Stimulated activated CD8-positive, alpha-beta memory T cell treated with anti-CD3 and anti-CD28 coated beads, Interleukin-15, amount 100 ng/mL, for 24 hours (primary cell): ENCODE measurements around the gene PKDREJ.
"Not testable (repeated sequence)": the region's sequence is repeated elsewhere in the genome, so short reads cannot be mapped to it uniquely, and the experiment has no call there.

Experiments used
- DNase-seq: peaks from one replicate; pipeline ENCODE4 v3.0.0-alpha.2; 2020; ENCODE audit warnings: low read depth

The PKDREJ gene

DNA sequence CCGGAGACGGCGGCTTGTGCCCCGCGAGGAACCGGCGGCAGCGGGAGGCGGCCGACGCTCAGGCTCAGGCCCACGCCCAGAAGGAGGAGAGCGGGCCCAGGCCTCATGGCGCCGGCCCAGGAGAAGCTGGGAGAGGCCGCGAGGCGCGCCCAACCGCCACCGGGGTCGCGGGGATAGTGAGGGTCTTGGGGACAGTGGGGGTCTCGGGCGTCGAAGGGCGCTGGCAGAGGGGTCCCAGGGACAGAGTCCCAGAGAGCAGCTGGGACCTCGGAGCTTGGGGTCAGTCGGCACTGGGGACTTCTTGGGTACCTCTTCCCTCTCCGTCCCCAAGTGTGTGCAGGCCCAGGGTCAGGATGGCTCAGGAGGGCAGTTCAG lies at the start of gene PKDREJ:
TSS of gene PKDREJ (minus strand) at position 128 of the 375 bp plus-strand sequence. CDS start at position 107, 21 bp downstream.
- no peak for DNase-seq

DNA sequence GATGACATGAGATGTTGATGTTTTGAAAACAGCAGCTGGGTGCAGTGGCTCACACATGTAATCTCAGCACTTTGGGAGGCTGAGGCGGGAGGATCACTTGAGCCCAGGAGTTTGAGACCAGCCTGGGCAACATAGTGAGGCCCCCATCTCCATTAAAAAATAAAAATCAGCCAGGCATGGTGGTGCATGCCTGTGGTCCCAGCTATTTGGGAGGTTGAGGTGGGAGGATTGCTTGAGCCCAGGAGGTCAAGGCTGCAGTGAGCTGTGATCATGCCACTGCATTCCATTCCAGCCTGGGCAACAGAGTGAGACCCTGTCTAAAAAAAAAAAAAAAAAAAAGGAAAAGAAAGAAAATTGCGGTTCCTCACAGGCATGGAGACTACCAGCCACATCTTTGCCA lies 49.7 kb upstream of the PKDREJ start:
- not testable (repeated sequence) for DNase-seq

- no peak for DNase-seq
Observed at GRCh38 chr22:46312056-46312455, 48.9 kb upstream of the PKDREJ start.

DNA sequence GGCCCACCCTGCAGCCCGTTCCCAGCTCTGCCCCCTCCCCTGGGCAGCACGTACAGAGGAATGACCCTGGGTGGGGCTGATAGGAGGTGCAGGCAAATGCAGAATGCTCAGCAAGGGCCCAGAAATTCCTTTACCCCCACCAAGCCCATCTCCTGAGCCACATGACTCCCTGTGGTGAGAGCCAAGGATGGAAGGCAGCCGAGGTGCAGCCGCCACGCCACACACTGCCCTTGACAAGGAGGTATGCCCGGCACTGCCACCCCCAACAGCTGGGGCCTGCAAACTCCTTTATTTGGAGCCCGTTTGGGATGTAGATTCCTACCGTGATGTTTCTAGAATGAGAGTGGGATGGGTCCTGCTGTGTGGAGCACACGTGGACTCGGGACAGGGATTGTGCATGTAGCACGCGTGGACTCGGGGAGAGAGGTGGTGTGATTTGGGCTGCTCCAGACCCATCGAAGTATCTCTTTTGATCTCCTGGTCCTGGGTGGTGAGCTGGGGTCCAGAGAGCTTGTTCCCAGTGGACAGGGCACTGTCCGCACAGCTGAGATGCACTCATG lies 46.5 kb upstream of the PKDREJ start:
- DNase-seq = no peak

- DNase-seq = no peak
Observed at GRCh38 chr22:46308283-46308988, 45.3 kb upstream of the PKDREJ start.

DNA sequence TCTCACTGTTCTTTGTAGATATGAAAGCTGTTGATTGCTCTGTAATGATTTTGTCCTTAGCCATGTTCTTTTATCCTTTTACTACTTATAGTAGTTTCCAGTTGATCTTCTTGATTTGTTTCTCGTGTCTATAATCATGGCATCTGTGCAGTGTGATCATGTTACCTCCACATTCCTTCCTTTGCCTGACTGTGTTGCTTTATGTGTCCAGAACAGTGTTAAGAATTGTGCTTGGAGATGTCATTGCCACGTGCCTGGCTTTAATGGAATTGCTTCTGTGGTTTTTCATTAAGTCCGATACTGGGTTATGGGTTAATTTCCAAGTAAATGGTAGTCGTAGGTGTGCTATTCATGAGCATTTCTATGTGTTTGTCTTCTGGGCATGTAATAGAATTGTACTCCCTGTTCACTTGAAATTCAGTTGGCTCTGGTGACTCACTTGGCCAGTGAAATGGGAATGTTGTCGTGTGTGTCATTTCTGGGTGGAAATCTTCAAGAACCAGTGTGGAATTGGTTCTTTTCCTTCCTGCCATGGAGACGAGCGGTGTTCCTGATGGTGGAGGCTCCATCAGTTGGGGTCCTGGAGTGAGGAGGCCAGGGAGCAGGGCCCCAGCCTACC lies 40.3 kb upstream of the PKDREJ start:
- DNase-seq = no peak

GRCh38 chr22:46300491-46300890 lies 37.3 kb upstream of the PKDREJ start:
- no peak for DNase-seq

DNA sequence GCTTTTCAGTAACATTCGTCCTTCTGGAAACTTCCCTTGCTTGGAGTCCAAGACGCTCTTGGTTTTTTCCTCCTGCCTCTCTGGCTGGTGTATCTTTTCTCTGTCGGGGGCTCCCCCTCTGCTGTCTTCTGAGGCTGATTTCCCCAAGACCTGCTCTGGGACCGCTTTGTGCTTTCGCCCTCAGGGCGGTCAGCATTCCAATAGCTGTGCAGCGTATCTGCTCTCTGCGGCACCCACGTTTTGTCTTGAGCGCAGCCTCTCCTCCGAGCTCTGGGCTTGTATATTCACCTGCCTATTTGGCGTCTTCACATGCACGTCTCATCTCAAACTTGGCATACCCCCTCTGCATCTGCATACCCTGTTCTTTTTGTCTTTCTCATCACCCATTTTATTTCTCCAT lies 36.0 kb upstream of the PKDREJ start:
- DNase-seq = no peak

DNA sequence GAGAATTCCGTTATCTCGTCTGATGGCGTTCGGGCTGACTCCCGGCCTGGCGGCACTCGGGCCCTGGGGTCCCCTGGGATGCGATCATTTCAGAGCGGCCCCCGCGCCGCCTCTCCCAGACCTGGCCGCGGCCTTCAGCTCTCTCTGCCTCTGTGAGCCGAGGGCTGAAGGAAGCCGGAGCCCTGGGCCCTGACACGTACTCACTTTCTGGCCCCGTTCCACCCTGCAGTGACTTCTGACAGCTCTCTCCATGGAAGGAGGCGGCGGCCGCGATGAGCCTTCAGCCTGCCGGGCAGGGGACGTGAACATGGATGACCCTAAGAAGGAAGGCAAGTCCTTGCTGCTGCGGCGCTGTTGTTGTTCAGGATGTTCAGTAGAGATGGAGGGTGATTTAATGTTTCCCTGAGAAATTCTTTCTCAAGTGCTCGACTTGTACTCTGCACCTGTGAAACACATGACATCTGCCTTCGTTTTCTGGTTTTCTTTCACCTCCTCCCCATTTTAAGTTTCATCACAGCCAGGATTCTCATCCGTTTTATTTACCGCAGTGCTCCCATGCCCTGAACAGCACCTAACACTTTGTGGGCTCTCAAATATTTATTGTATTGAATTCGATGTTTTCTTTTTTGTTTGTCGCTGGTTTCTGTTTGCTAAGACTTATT lies 34.1 kb upstream of the PKDREJ start:
- DNase-seq = no peak

DNA sequence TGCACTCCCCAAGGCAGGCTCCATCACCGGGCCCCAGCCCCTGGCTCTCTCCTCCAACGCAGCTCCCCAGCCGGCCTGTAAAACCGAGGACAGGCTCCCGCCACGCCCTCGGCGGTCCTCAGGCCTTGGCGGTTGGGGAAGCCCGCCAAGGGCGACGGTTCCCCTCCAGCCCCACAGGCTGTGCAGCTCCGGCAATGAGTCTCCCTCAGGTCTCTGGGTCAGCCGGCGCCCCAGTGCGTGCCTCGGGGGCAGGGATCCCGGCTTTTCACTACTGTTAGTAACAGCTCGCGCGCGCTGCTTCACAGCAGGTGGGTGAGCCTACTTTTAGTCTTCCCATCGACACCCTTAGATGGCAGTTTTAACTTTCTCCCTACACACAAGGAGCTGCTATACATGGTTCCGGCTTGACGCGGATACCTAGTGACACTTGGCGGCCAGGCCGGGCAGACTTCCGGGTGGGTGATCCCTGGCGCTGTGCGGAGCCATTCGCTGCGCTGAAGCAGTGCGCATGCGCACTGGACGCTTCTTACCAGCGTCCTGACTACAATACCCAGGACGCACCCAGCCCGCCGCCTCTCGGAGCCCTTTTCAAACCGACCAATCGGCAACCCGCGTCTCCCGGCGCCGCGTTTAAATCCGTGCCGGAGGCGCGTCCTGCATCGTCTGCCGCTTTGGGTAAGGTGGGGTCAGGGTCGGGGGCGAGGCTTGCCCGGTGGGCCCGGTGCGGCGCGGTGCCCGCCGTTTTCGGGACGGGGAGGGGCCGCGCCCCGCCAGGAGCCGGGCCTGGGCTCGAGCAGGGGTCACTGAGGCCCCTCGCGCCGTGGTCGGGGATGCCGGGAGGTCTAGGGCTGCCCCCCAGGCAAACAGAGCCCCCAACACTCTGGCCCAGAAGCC lies 33.4 kb upstream of the PKDREJ start, which contains the start of gene GTSE1:
TSS of gene GTSE1 (plus strand) at position 614 of the 894 bp plus-strand sequence. CDS start 531 bp downstream, outside the sequence.
- DNase-seq = peak; percentile 90

DNA sequence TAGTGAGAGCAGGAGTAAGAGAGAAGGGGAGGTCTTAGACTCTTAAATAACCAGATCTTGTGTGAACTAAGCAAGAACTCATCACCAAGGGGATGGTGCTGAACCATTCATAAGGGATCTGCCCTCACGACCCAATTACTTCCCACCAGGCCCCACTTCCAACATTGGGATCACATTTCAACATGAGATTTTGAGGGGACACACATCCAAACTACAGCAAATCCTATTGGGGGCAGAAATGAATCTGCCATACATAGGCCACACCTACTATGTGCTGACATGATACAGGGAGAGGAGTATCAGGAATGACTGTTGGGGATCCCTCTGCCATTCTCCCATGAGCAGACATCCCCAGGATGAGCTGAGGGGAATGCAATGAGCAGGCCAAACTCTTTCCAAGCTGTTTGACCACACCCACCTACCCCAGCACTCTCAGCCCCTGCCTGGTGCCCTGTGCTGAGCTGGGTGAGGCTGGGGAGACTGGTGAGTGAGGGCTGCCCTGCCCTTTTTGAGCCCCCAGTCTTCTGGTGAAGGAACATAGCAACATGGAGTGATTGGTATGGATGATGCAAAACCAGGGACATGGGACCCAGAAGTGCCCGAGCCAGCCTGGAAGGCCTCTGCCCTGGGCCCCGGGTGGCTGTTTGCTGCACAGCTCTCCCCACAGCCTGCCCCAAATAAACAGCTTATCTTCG lies 32.3 kb upstream of the PKDREJ start:
- no peak for DNase-seq

GRCh38 chr22:46294784-46295183 lies 31.6 kb upstream of the PKDREJ start:
- no peak for DNase-seq

GRCh38 chr22:46293577-46294260 lies 30.6 kb upstream of the PKDREJ start:
- DNase-seq = no peak

DNA sequence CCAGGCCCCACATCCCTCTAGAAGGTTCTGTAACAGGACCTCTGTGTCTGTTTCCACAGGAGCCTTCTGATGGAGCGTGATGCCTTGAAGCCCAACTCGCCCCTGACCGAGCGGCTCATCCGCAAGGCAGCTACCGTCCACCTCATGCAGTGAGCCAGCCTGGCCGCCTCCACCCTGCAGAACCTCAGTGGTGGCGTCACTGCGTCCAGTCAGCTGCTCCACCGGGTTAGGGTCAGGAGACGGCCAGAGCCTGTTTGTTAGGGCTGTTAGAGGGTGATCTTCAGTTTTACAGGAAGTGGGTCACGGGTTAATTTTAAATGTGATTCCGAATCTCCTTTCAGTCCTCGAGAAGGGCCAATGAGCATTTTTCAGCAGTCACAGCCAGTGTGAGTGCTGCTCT lies 29.6 kb upstream of the PKDREJ start:
- DNase-seq = no peak

- no peak for DNase-seq
Observed at GRCh38 chr22:46292173-46292572, 29.0 kb upstream of the PKDREJ start.

DNA sequence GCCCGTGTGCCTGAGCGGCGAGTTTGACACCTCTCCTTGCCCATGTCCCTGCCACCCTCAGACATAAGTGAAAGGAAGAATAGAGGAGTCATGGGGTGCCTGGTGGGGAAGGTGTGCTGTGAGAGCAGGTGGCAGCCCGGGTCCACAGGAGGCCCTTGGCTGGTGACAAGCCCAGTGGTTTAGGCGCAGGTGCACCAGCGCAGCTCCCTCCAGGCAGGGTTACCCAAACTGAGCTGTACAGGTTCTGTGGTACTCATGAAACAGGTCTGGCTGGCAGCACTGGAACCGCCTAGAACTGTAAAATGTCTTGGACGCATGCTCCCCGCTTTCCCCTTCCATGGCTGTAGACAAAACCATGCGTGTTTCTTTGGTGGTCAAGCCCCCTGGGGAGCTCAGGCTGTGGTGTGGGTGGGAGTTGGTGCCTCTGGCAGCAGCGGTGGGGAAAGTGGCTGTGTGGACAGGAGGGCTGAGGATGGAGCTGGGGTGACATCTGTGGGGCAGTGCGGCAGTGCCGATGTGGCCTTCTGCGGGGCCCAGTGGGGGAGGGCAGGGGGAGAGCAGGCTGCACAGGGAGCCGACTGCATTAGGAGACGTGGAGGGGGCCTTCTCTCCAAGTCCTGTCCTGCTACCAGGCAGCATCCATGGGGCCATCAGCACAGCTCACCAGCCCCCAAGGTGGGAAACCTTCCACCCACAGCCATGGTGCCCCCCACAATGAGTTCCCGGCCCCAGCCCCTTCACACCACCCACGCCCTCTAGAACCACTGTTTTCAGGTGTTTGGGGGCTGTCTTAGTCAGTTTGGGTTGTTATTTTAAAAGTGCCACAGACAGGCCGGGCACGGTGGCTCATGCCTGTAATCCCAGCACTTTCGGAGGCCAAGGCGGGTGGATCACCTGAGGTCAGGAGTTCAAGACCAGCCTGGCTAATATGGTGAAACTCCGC lies 28.0 kb upstream of the PKDREJ start:
- no peak for DNase-seq

DNA sequence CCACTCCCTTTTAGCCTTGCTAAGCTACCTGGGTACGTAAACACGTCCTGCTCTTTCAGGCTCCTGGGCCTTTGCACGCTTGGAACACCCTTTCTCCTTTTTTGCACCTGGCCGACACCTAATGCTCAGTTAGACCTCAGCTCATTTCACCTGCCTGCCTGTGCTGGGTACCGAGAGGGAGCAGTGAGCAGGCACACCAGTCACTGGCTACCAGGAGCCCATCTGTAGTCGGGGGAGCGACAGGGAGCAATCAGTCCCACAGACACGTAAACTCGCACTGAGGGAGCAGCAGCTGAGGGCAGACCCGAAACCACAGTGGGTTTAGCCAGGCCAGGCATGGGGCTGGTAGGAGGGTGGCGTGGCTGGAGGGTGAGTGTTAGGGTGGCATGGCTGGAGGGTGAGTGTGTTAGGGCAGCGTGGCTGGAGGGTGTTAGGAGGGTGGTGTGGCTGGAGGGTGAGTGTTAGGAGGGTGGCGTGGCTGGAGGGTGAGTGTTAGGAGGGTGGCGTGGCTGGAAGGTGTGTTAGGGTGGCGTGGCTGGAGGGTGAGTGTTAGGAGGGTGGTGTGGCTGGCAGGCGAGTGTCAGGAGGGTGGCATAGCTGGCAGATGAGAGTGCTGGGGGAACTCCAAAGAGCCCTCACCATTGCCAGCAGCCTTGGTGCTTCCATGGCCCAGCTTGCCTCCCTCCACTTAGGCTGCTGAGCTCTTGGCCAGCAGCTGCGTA lies 27.1 kb upstream of the PKDREJ start:
- no peak for DNase-seq

- DNase-seq = no peak
Observed at GRCh38 chr22:46289244-46289891, 26.2 kb upstream of the PKDREJ start.
